ENCODE measurements around the gene SARDH.

Gene SARDH

DNA sequence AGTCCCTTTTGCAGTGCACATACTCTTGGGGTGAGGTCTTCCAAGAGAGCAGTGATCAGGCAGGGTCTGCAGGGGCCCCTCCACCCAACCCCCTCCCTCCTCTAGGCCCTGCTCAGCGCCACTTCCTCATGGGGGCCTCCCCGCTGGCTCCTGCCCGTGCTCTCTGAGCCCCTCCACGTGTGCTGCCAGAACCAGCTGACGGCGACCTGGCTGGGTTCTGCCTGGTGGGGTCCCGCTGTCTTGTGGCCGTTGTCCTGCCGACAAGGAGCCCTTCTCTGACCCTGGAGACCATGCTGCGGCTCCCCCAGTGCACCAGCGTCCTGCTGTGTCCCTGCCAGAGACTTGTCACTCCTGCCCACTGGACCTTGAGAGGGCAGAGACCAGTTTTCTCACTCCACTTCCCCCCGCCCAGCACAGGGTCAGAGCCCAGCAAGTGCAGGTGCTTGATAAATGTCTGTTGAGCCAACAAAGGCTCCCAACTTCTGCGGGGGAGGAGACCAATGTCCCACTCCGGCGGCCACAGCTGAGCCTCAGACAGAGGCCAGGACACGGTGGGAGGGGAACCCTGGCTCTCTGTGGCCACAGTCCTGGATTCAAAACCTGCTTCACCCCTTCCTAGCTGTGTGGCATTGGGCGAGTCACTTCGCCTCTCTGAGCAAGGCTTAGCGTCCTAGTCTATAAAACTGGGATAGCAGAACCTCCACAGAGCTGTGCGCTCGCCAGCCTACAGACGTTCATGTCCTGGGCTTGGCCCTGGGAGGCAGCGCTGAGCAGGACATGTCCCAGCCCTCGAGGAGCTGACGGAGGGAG lies 24.8 kb downstream of the SARDH start:
- Histone ChIP-seq H3K4me3 (ENCODE audit: low read length) (no peak overlapping the region), H3K36me3 (ENCODE audit: insufficient read depth, low read depth, low read length) (no peaks in the 10 kb centered on the region), H3K9ac (ENCODE audit: low read depth, low read length) (no peak overlapping the region), H3K27me3 (ENCODE audit: insufficient read depth, low read length) (no peaks in the 10 kb centered on the region), H3K4me1 (ENCODE audit: insufficient read depth, low read length) (no peaks in the 10 kb centered on the region), H3K9me3 (ENCODE audit: insufficient read depth, low read depth, low read length) (no peaks in the 10 kb centered on the region), H3K27ac (ENCODE audit: low read length) (no peak overlapping the region)

DNA sequence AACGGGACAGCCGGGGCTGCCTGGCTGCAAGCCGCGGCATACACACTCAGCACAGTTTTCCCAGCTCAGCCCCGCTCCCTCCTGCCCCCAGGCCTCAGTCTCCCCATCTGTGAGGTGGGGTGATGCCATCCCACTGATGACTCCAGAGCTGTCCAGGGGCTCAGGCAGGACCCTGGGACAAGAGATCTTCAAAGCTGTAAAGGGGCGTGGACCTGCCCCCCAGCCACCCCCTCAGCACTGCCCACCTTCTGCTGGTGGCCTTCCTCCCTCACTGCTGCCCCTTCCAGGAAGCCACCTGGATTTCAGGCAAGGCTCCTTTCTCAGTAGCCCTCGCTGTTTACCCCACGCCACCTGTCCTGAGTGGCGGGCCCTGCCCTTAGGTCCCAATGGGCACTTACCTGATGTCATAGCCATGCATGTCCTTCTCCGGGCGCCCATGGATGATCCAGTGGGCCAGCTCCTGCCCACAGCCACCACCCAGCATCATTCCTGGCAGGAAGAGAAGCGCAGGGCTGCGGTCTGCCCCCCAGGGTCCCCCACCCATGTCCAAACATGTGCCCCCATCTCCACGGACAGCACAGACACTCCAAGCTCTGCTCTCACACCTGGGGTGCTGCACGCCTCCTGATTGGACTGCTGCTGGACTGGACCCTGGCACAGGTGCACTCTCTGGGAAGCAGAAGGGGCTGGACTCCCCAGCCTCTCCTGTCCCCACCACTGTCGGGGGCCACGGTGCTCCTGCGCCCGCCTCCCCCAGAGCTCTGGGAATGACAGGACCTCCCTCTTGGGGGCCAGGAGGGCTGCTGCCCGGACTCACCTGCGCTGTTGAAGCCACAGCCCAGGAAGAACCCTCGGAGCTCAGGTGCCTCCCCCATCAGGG lies 25.7 kb downstream of the SARDH start:
- H3K4me1 ChIP-seq (ENCODE audit: insufficient read depth, low read length), result no peaks in the 10 kb centered on the region
- no peaks in the 10 kb centered on the region for H3K9me3 ChIP-seq (ENCODE audit: insufficient read depth, low read depth, low read length)
- H3K4me3 ChIP-seq (ENCODE audit: low read length), result no peak overlapping the region
- H3K36me3 ChIP-seq (ENCODE audit: insufficient read depth, low read depth, low read length), result no peaks in the 10 kb centered on the region
- no peaks in the 10 kb centered on the region for H3K27me3 ChIP-seq (ENCODE audit: insufficient read depth, low read length)
- no peak overlapping the region for H3K27ac ChIP-seq (ENCODE audit: low read length)
- H3K9ac ChIP-seq (ENCODE audit: low read depth, low read length), result no peak overlapping the region

DNA sequence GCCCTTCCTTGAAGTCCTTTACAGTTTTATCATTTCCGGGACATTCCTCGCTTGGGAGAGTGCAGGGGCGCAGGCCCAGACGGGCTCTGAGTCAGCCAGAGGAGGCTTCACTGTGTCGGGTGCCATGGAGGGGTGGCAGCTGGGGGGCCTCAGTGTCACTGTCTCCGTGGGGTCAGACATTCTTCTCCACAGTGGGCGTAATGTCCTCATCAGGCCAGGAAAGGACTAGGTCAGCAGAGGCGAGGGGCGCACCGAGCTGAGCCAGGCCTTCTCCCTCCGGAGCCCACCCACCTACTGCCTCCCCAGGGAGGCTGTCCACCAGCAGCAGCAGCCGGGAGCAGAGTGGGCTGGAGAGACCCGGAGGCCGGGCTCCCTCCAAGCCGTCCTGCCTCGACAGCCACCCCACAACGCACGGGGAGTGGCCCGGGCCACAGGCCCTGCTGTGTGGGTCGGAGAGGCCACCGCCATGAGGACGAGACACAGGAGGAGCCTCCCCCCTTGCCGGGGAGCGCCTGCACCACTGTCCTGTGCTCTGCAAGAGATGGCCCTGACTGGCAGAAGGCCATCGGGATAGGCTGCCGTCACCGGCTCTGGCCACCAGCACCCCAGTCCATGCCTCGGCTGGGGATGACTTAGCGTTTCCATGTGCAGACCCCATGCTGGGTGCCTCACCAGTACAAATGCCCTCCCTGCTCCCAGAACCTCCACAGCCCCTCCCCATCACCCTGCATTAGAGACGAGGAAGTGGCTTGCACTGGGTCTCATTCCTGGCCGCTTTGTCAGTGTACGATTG lies 26.5 kb downstream of the SARDH start:
- Histone ChIP-seq H3K4me3 (ENCODE audit: low read length) (no peak overlapping the region), H3K27me3 (ENCODE audit: insufficient read depth, low read length) (no peaks in the 10 kb centered on the region)

DNA sequence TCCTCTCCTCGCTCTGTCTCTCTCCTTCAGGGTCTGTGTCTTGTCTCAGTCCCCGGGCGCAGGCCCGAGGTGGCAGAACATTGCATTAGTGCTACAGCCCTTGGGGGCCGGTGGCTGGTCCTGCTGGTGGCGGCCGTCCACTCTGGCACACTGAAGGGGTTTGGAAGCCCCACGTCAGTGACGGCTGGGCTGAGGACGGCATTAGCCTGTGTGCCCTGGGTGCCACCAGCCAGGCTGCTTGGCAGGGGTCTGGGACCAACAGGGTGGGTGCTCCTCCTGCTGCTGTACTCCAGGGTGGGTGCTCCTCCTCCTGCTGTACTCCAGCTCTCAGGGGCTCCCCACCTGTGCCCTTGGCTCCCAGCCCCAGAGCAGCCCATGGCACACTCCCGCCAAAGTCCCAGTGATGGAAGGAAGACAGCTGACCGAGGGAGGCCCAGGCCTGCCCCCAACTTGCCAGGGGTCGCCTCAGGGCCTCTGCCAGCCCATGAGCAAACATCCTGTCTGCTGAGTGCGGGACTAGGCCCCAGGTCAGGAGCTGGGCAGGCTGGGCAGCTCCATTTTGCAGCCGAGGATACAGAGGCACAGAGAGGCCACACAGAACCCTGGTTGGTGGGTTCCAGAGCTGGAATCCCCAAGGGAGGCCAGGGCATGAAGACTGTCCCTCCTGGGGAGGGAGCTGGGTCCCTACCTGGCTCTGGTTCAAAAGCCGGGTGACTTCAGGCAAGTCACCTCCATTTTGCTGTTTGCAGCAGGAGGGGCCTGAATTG lies 27.3 kb downstream of the SARDH start:
- Histone ChIP-seq H3K4me3 (ENCODE audit: low read length) (no peak overlapping the region), H3K9ac (ENCODE audit: low read depth, low read length) (no peak overlapping the region), H3K4me1 (ENCODE audit: insufficient read depth, low read length) (no peaks in the 10 kb centered on the region), H3K36me3 (ENCODE audit: insufficient read depth, low read depth, low read length) (no peaks in the 10 kb centered on the region), H3K27ac (ENCODE audit: low read length) (no peak overlapping the region), H3K9me3 (ENCODE audit: insufficient read depth, low read depth, low read length) (no peaks in the 10 kb centered on the region), H3K27me3 (ENCODE audit: insufficient read depth, low read length) (no peaks in the 10 kb centered on the region)

More for the DNA sequence above, 26.5 kb downstream of the SARDH start:
- Histone ChIP-seq H3K4me1 (ENCODE audit: insufficient read depth, low read length) (no peaks in the 10 kb centered on the region), H3K36me3 (ENCODE audit: insufficient read depth, low read depth, low read length) (no peaks in the 10 kb centered on the region), H3K9me3 (ENCODE audit: insufficient read depth, low read depth, low read length) (no peaks in the 10 kb centered on the region), H3K27ac (ENCODE audit: low read length) (no peak overlapping the region), H3K9ac (ENCODE audit: low read depth, low read length) (no peak overlapping the region)

DNA sequence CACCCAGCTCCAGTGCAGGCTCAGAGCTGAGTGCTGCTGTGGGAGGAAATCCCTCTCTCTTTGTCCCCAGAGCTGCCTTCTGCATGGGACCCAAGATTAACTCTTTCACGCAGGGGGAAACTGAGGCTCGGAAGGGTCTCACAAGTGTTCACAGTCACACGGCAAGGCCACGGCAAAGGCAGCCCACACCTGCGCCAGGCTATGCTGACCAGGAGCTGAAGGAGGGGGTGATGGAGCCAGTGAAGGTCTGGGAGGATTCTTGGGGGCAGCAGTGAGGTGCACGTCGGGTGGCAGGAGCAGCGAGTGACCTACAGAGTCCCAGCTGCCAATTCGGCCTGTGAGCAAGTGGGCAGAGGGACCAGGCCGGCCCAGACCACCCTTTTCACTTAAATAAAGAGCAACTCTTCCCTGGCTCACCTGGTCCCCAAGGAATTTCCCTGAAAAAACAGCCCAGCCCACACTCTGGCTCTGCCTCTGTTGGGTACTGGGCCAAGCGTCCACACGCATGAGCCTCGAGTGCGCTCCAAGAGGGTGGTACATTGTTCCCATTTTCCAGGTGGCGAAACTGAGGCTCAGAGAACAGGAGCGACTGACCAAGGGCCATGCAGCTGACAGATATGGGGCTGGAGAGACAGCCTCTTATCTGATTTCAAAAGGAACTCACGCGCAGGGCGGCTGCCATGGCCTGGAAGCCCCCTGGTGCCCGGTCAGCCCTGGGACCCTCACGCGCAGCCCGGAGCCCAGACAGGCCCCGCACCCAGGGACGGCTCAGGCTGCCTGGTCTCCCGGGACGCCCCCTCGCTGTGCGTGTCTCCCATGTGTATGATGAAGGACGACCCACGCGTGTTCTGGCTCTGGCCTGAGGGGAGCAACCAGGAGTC lies 28.2 kb downstream of the SARDH start:
- H3K4me3 ChIP-seq (ENCODE audit: low read length), result no peak overlapping the region
- no peaks in the 10 kb centered on the region for H3K36me3 ChIP-seq (ENCODE audit: insufficient read depth, low read depth, low read length)
- no peaks in the 10 kb centered on the region for H3K4me1 ChIP-seq (ENCODE audit: insufficient read depth, low read length)
- H3K9me3 ChIP-seq (ENCODE audit: insufficient read depth, low read depth, low read length), result no peaks in the 10 kb centered on the region
- no peak overlapping the region for H3K9ac ChIP-seq (ENCODE audit: low read depth, low read length)
- H3K27me3 ChIP-seq (ENCODE audit: insufficient read depth, low read length), result no peaks in the 10 kb centered on the region
- H3K27ac ChIP-seq (ENCODE audit: low read length), result no peak overlapping the region

DNA sequence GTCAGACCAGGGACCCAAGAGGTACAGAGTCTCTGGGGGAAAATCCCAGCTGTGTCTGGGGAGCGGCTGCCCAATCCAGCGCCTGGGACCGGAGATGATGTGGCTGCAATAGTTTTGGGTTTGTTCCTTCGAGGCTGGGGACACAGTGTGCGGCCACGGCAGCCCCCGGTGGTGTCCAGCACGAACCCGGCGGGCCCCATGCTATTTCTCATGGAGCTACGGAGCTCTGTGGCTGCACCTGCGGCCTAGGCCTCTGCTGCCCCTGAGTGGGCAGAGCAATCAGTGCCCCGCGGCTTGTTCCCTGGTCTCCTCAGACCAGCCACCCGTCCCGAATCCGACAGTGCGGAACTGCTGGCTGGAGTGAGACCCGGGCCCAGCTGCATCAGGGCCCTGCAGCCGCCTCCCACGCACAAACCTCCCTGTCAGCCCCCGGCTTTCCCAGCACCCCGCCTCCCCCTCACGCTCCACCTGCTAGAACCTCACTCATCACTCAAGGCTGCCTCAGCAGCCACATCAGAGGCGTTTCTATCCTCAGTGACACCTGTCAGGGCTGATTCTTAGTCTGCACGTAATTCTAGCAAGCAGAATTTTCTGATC lies 29.0 kb downstream of the SARDH start:
- Histone ChIP-seq H3K4me3 (ENCODE audit: low read length) (no peak overlapping the region), H3K4me1 (ENCODE audit: insufficient read depth, low read length) (no peaks in the 10 kb centered on the region), H3K9ac (ENCODE audit: low read depth, low read length) (no peak overlapping the region), H3K36me3 (ENCODE audit: insufficient read depth, low read depth, low read length) (no peaks in the 10 kb centered on the region), H3K27me3 (ENCODE audit: insufficient read depth, low read length) (no peaks in the 10 kb centered on the region), H3K27ac (ENCODE audit: low read length) (no peak overlapping the region), H3K9me3 (ENCODE audit: insufficient read depth, low read depth, low read length) (no peaks in the 10 kb centered on the region)

DNA sequence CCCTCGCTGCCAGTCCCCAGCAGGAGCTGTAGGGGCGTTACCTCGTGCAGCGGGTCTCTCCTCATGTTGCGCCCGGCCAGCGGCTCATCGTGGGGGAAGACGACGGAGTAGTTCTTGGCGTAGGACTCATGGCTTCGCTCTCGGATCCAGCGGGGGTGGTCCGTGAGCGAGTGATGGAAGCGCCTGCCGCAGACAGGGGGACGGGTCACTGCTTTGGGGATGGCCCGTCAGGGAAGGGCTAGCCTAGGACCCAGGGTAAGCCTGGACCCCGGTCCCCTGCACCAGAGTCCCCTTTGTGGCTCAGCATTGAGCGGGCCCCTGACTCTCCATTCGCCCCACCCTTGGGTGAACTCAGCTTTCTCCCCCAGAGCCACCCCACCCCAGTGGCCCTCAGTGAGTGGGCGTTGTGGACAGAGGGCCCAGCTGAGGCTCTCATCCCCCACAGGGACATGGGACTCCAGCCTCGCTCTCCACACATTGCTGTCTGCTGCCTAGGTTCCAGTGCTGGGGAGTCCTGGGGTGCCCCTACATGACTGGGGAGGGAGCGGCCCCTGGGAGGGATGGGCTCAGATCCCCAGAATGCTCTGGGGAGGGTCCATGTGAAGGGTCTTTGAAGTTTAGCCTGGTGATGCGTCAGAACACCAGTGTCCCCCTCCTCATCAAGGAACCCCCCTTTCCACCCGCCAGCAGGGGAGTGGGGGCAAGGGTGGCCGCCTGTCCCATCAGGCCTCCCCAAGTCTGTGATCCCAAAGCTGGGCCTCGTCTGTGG lies 29.7 kb downstream of the SARDH start:
- Histone ChIP-seq H3K9me3 (ENCODE audit: insufficient read depth, low read depth, low read length) (no peaks in the 10 kb centered on the region), H3K36me3 (ENCODE audit: insufficient read depth, low read depth, low read length) (no peaks in the 10 kb centered on the region), H3K27me3 (ENCODE audit: insufficient read depth, low read length) (no peaks in the 10 kb centered on the region), H3K4me3 (ENCODE audit: low read length) (no peak overlapping the region), H3K27ac (ENCODE audit: low read length) (no peak overlapping the region), H3K9ac (ENCODE audit: low read depth, low read length) (no peak overlapping the region), H3K4me1 (ENCODE audit: insufficient read depth, low read length) (no peaks in the 10 kb centered on the region)

DNA sequence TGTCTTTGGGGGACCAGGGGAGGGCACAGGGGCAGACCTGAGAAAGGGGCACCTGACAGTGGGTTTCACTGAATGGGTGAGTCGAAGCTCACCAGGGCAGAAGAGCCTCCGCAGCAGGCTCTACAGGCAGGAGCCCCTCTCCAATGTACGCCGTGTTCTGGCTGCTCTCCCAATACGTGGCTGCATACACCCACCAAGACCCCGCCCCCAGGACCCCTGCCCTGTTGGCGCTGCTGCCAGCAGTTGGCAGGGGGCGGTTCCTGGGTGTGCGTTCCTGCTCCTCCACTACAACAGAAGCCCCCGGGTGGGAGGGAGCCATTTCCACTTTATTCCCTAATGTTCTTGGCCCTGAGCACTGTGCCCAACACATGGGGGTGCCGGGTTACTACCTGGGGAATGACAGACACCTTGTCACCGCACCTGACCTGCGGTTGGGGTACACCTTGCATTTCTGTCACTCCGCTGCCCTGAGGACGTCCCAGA lies 30.3 kb downstream of the SARDH start:
- H3K9ac ChIP-seq (ENCODE audit: low read depth, low read length), result no peak overlapping the region
- no peak overlapping the region for H3K4me3 ChIP-seq (ENCODE audit: low read length)

DNA sequence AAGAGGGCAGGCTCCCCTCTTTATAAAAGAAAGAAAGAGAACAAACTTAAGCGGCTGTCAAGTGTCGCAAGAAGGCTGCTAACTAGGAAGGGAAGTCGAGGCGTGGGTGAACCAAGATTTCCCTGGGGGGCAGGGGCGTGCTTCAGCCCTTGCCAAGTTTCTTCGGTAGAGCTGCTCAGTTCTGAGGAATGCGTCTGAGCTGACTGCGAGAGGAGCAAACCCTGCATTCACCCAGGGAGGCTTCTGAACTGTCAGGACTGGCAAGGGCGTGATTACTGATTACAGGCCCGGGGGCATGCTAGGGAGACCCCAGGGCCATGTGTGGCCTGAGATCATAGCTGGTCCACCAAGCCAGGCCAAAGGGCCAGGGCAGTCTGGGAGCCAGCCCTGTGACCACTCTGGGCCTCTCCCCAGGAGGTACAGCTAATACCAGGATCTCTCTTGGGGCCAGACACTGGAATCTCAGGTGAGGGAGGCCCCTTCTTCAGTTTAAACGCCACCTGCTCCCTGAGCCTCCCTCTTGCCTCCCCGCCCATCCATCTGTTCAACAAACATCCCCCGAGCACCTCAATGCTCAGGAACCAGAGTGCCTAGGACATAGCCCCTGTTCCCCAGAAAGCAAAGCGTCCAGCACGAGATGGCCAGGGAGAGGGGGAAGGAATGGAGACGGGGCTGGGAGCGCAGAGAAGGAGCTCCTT lies 30.9 kb downstream of the SARDH start:
- no peaks in the 10 kb centered on the region; the same call in 1 of the 2 replicates for H3K4me1 ChIP-seq (ENCODE audit: insufficient read depth, low read length)
- no peaks in the 10 kb centered on the region for H3K9me3 ChIP-seq (ENCODE audit: insufficient read depth, low read depth, low read length)
- no peak overlapping the region for H3K4me3 ChIP-seq (ENCODE audit: low read length)
- H3K27ac ChIP-seq (ENCODE audit: low read length), result no peak overlapping the region
- H3K36me3 ChIP-seq (ENCODE audit: insufficient read depth, low read depth, low read length), result no peaks in the 10 kb centered on the region
- H3K27me3 ChIP-seq (ENCODE audit: insufficient read depth, low read length), result peaks cover 3% of the 10 kb centered on the region; the same call in 1 of the 2 replicates
- H3K9ac ChIP-seq (ENCODE audit: low read depth, low read length), result no peak overlapping the region

More for the DNA sequence above, 30.3 kb downstream of the SARDH start:
- no peaks in the 10 kb centered on the region; the same call in 1 of the 2 replicates for H3K4me1 ChIP-seq (ENCODE audit: insufficient read depth, low read length)
- H3K9me3 ChIP-seq (ENCODE audit: insufficient read depth, low read depth, low read length), result no peaks in the 10 kb centered on the region
- H3K27me3 ChIP-seq (ENCODE audit: insufficient read depth, low read length), result no peaks in the 10 kb centered on the region; the same call in 1 of the 2 replicates
- no peaks in the 10 kb centered on the region for H3K36me3 ChIP-seq (ENCODE audit: insufficient read depth, low read depth, low read length)
- no peak overlapping the region for H3K27ac ChIP-seq (ENCODE audit: low read length)

Measured in iPS-20b (cell line).